Upper lobe of left lung (tissue), 6 donors: ENCODE results near the gene C5AR2. TPM values are rescaled to one million over a fixed set of nuclear protein-coding genes. Genes with fewer than 3 reads are reported as not detected.

Source experiments
- ATAC-seq, 2 donors: fragments of 200-7000 bp; cut with Tn5 transposase; one replicate each; pipeline ENCODE4 v1.9.1; 2022; ENCODE audit warnings: mild to moderate bottlenecking in 2 of 2, moderate library complexity in 2 of 2; ENCODE audit not compliant: low FRiP score in 2 of 2
- DNase-seq, 2 donors: peaks; one replicate each; pipeline ENCODE4 v3.0.0-alpha.2; 2019 to 2020
- H3K27ac ChIP-seq, 4 donors: fragments of 200-600 bp; sonication (generic); one replicate each; pipeline ENCODE4 v1.5.1; 2016 to 2019
- H3K27me3 ChIP-seq, 4 donors: fragments of 200-600 bp; sonication (generic); one replicate each; pipeline ENCODE4 v1.5.1; 2017 to 2019
- H3K36me3 ChIP-seq, 4 donors: fragments of 200-600 bp; sonication (generic); one replicate each; pipeline ENCODE4 v1.5.1; 2016 to 2019
- H3K4me1 ChIP-seq, 4 donors: fragments of 200-600 bp; sonication (generic); one replicate each; pipeline ENCODE4 v1.5.1; 2018 to 2019
- H3K4me3 ChIP-seq, 4 donors: fragments of 200-600 bp; sonication (generic); one replicate each; pipeline ENCODE4 v1.5.1; 2017 to 2019; ENCODE audit warnings: mild to moderate bottlenecking in 2 of 4, moderate library complexity in 1 of 4
- H3K9me3 ChIP-seq, 4 donors: fragments of 200-600 bp; sonication (generic); one replicate each; pipeline ENCODE4 v1.5.1; 2018 to 2019
- CTCF ChIP-seq, 6 experiments: fragments of 450-650 bp in 4 of 6; fragments of 200-600 bp in 2 of 6; sonication (generic) in 2 of 6; IDR thresholded peaks; one replicate each; pipeline ENCODE4 v1.5.1; 2016 to 2019; ENCODE audit warnings: antibody characterized with exemption in 6 of 6
- EP300 ChIP-seq, 4 donors: sonication (generic); formaldehyde crosslinking; IDR thresholded peaks; one replicate each; pipeline ENCODE4 v1.5.1; 2017; ENCODE audit warnings: antibody characterized with exemption in 4 of 4, control low read depth in 2 of 4
- POLR2A ChIP-seq, 4 donors: fragments of 450-650 bp; IDR thresholded peaks; one replicate each; pipeline ENCODE4 v1.5.1; 2016 to 2017; ENCODE audit warnings: antibody characterized with exemption in 4 of 4, mild to moderate bottlenecking in 2 of 4
- POLR2AphosphoS5 ChIP-seq, 2 donors: sonication (generic); formaldehyde crosslinking; IDR thresholded peaks; one replicate each; pipeline ENCODE4 v1.5.1; 2017; ENCODE audit warnings: antibody characterized with exemption in 2 of 2
- WGBS, 2 donors: methylation state at CpG; one replicate each; pipeline ENCODE4 v1.1.5; 2017 to 2018; 5-methylcytosine and 5-hydroxymethylcytosine counted together
- total RNA-seq, 6 donors: library from RNA; depleted of rRNA in 4 of 6; stranded (reverse); fragments of >200 nt in 4 of 6; gene quantifications; one replicate each; pipeline versions ENCODE4 v1.1.0 to v1.2.1, GENCODE V29; 2016 to 2021
- donor health status: DM: no; HTN: no; CAD: no; lungs with moderate emphysema.
- donor health status: DM: no; HTN: yes; CAD: no; lungs with severe emphysema.

Gene C5AR2
- total RNA-seq, 6 donors from 2014 or later = 3.8 to 22.9 (median 10.0) TPM

- no peak overlapping the region for H3K4me3 ChIP-seq
- no peak for ATAC-seq
- no peaks in the 10 kb centered on the region for H3K9me3 ChIP-seq
- 65 to 78% methylated on average over 1 of the region's 1 CpG for WGBS, 2 donors
- TF ChIP-seq CTCF (IDR thresholded peaks at IDR 0.05) = no peak
- H3K4me1 ChIP-seq = no peaks in the 10 kb centered on the region
- H3K27ac ChIP-seq = peak overlapping the region in 2 of 4 donors; percentile 40 to 46
- no peaks in the 10 kb centered on the region for H3K27me3 ChIP-seq
- no peak for DNase-seq
- peaks cover 0 to 6% (median 0%) of the 10 kb centered on the region in 4 donors for H3K36me3 ChIP-seq
Measured at GRCh38 chr19:47321630-47322029, 10.3 kb upstream of the C5AR2 start.

- peaks cover 0 to 6% (median 0%) of the 10 kb centered on the region in 4 donors for H3K36me3 ChIP-seq
- TF ChIP-seq CTCF (IDR thresholded peaks at IDR 0.05) = no peak
- TF ChIP-seq EP300 (IDR thresholded peaks at IDR 0.05) = no peak
- peak in 1 of 2 donors; percentile 32 for TF ChIP-seq POLR2AphosphoS5 (IDR thresholded peaks at IDR 0.05)
- peak in 1 of 4 donors; percentile 43 for TF ChIP-seq POLR2A (IDR thresholded peaks at IDR 0.05)
- ATAC-seq = no peak
- no peaks in the 10 kb centered on the region for H3K9me3 ChIP-seq
- DNase-seq = no peak
- 77 to 83% methylated on average over 2 of the region's 2 CpGs for WGBS, 2 donors
- H3K27ac ChIP-seq = peak overlapping the region in 2 of 4 donors; percentile 40 to 88
- no peaks in the 10 kb centered on the region for H3K4me1 ChIP-seq
- H3K4me3 ChIP-seq = no peak overlapping the region
- no peaks in the 10 kb centered on the region for H3K27me3 ChIP-seq
Measured at GRCh38 chr19:47322058-47322457, 9.9 kb upstream of the C5AR2 start.

GRCh38 chr19:47323409-47323808 lies 8.6 kb upstream of the C5AR2 start:
- DNase-seq = no peak
- no peaks in the 10 kb centered on the region for H3K9me3 ChIP-seq
- H3K4me3 ChIP-seq = no peak overlapping the region
- H3K27me3 ChIP-seq = no peaks in the 10 kb centered on the region
- H3K4me1 ChIP-seq = no peaks in the 10 kb centered on the region
- WGBS, 2 donors = 69 to 73% methylated on average over 8 of the region's 8 CpGs
- TF ChIP-seq CTCF (IDR thresholded peaks at IDR 0.05) = no peak
- TF ChIP-seq POLR2A (IDR thresholded peaks at IDR 0.05) = no peak
- no peak for TF ChIP-seq POLR2AphosphoS5 (IDR thresholded peaks at IDR 0.05)
- TF ChIP-seq EP300 (IDR thresholded peaks at IDR 0.05) = no peak
- H3K27ac ChIP-seq = peak overlapping the region; percentile 30 to 88 (median 66)
- H3K36me3 ChIP-seq = peaks cover 0 to 6% (median 0%) of the 10 kb centered on the region in 4 donors
- peak in 1 of 2 donors; percentile 18 for ATAC-seq

GRCh38 chr19:47323872-47324271 lies 8.1 kb upstream of the C5AR2 start:
- ATAC-seq = peak; percentile 20 to 75
- no peak for TF ChIP-seq POLR2A (IDR thresholded peaks at IDR 0.05)
- no peak for TF ChIP-seq CTCF (IDR thresholded peaks at IDR 0.05)
- no peak for TF ChIP-seq EP300 (IDR thresholded peaks at IDR 0.05)
- TF ChIP-seq POLR2AphosphoS5 (IDR thresholded peaks at IDR 0.05) = no peak
- H3K36me3 ChIP-seq = peaks cover 0 to 6% (median 0%) of the 10 kb centered on the region in 4 donors
- no peaks in the 10 kb centered on the region for H3K27me3 ChIP-seq
- peak overlapping the region in 1 of 4 donors; percentile 10 for H3K4me3 ChIP-seq
- peak overlapping the region; percentile 30 to 88 (median 66) for H3K27ac ChIP-seq
- no peaks in the 10 kb centered on the region for H3K9me3 ChIP-seq
- no peak for DNase-seq
- WGBS, 2 donors = 66 to 77% methylated on average over 12 of the region's 12 CpGs
- H3K4me1 ChIP-seq = no peaks in the 10 kb centered on the region

- H3K36me3 ChIP-seq = peaks cover 0 to 6% (median 0%) of the 10 kb centered on the region in 4 donors
- no peaks in the 10 kb centered on the region for H3K27me3 ChIP-seq
- peak overlapping the region in 1 of 4 donors; percentile 10 for H3K4me3 ChIP-seq
- TF ChIP-seq POLR2A (IDR thresholded peaks at IDR 0.05) = peak in 1 of 4 donors; percentile 51
- TF ChIP-seq CTCF (IDR thresholded peaks at IDR 0.05) = no peak
- peak; percentile 64 to 83 for TF ChIP-seq POLR2AphosphoS5 (IDR thresholded peaks at IDR 0.05)
- TF ChIP-seq EP300 (IDR thresholded peaks at IDR 0.05) = peak in 2 of 4 donors; percentile 57 to 68
- peak overlapping the region; percentile 30 to 88 (median 66) for H3K27ac ChIP-seq
- no peaks in the 10 kb centered on the region for H3K9me3 ChIP-seq
- ATAC-seq = peak; percentile 74 to 85
- peak in 1 of 2 donors; percentile 78 for DNase-seq
- H3K4me1 ChIP-seq = peaks cover 0 to under 1% (median 0%) of the 10 kb centered on the region in 4 donors
- 47 to 51% methylated on average over 9 of the region's 9 CpGs for WGBS, 2 donors
Measured at GRCh38 chr19:47324502-47324901, 7.5 kb upstream of the C5AR2 start.
